Activated CD8-positive, alpha-beta memory T cell treated with anti-CD3 and anti-CD28 coated beads for 4 hours (primary cell): ENCODE measurements around the gene ACVR1.

ENCODE experiments used
- DNase-seq, 2 donors: peaks; one replicate each; pipeline ENCODE4 v3.0.0-alpha.2; 2020; ENCODE audit warnings: low read depth in 2 of 2

ACVR1 gene

GRCh38 chr2:157856187-157856515, 20.0 kb downstream of the ACVR1 start:
- DNase-seq = no peak

- DNase-seq = no peak
Observed at GRCh38 chr2:157853820-157854219, 22.3 kb downstream of the ACVR1 start.

- DNase-seq = no peak
Observed at GRCh38 chr2:157853211-157853610, 22.9 kb downstream of the ACVR1 start.

GRCh38 chr2:157849591-157849990, 26.5 kb downstream of the ACVR1 start:
- DNase-seq = no peak

- DNase-seq = no peak
Observed at GRCh38 chr2:157848213-157848612, 27.9 kb downstream of the ACVR1 start.

- DNase-seq = no peak
Observed at GRCh38 chr2:157845081-157845480, 31.0 kb downstream of the ACVR1 start.

- DNase-seq = no peak
Observed at GRCh38 chr2:157843935-157844334, 32.2 kb downstream of the ACVR1 start.

- no peak for DNase-seq
Observed at GRCh38 chr2:157843081-157843480, 33.0 kb downstream of the ACVR1 start.

- no peak for DNase-seq
Observed at GRCh38 chr2:157842106-157842879, 33.8 kb downstream of the ACVR1 start.

GRCh38 chr2:157841485-157841884, 34.6 kb downstream of the ACVR1 start:
- no peak for DNase-seq

- no peak for DNase-seq
Observed at GRCh38 chr2:157840568-157841156, 35.5 kb downstream of the ACVR1 start.

GRCh38 chr2:157839822-157840221, 36.3 kb downstream of the ACVR1 start:
- no peak for DNase-seq

- no peak for DNase-seq
Observed at GRCh38 chr2:157839162-157839801, 36.8 kb downstream of the ACVR1 start.

GRCh38 chr2:157838442-157839161, 37.5 kb downstream of the ACVR1 start:
- no peak for DNase-seq

- no peak for DNase-seq
Observed at GRCh38 chr2:157837851-157838441, 38.2 kb downstream of the ACVR1 start.

- no peak for DNase-seq
Observed at GRCh38 chr2:157836531-157836930, 39.6 kb downstream of the ACVR1 start.

GRCh38 chr2:157835425-157835824, 40.7 kb downstream of the ACVR1 start:
- DNase-seq = no peak

GRCh38 chr2:157835006-157835405, 41.1 kb downstream of the ACVR1 start:
- DNase-seq = no peak

- DNase-seq = no peak
Observed at GRCh38 chr2:157833721-157834120, 42.4 kb downstream of the ACVR1 start.

GRCh38 chr2:157831573-157832315, 44.4 kb downstream of the ACVR1 start:
- DNase-seq = no peak
